Activated CD4-positive, alpha-beta T cell treated with anti-CD3 and anti-CD28 coated beads, Interleukin-2, amount 10 ng/mL, durations not matched to agents 7 days and 5 days (primary cell): ENCODE data around the gene ZNF385A. TPM values are rescaled to one million over a fixed set of nuclear protein-coding genes. Genes with fewer than 3 reads are reported as not detected.

Experiments used
- microRNA-seq: library from miRNA; unstranded; fragments of <30 nt; microRNA quantifications from one replicate; pipeline ENCODE4 v1.2.0, GENCODE V29; 2021; ENCODE audit warnings: borderline microRNAs expressed, borderline replicate concordance
- total RNA-seq, 2 experiments: library from RNA; stranded (reverse); gene quantifications; one replicate each; pipeline ENCODE4 v1.2.3, GENCODE V29; 2021

ZNF385A gene
- total RNA-seq, 2 experiments from 2014 or later = 0.48 to 1.3 TPM

Small RNA genes lying within 50 kb of the gene (microRNA-seq; reads per million reads assigned to microRNA genes)
- 148 reads per million, percentile 73 among the genes with 10 or more reads in this experiment for gene MIR148B

Other genes with a start within 250 kb of the ZNF385A start
- gene SMUG1, start 195.7 kb downstream of the ZNF385A start, total RNA-seq = 10 to 100 TPM; 24.3 to 27.8 TPM
- gene CBX5, start 104.6 kb downstream of the ZNF385A start, total RNA-seq = 100 to 1,000 TPM; 145 to 170 TPM
- 1,000 to 10,000 TPM; 1,432 to 1,554 TPM for gene HNRNPA1, start 104.0 kb downstream of the ZNF385A start, total RNA-seq
- gene NFE2, start 83.7 kb downstream of the ZNF385A start, total RNA-seq = not detected
- 100 to 1,000 TPM; 113 to 124 TPM for gene COPZ1, start 59.6 kb downstream of the ZNF385A start, total RNA-seq
- under 1 TPM; 0.15 to 0.33 TPM for gene GPR84, start 20.2 kb downstream of the ZNF385A start, total RNA-seq
- 10 to 100 TPM; 83.5 to 88.7 TPM for gene ITGA5, start 34.5 kb upstream of the ZNF385A start, total RNA-seq
- 10 to 100 TPM in 1 of 2 experiments, 1 to 10 TPM in 1; 8.5 to 10.8 TPM for gene GTSF1, start 88.9 kb upstream of the ZNF385A start, total RNA-seq
- gene NCKAP1L, start 113.0 kb upstream of the ZNF385A start, total RNA-seq = 100 to 1,000 TPM; 182 to 215 TPM
- gene PDE1B, start 164.9 kb upstream of the ZNF385A start, total RNA-seq = 10 to 100 TPM; 21.4 to 21.7 TPM
- not detected for gene PPP1R1A, start 203.9 kb upstream of the ZNF385A start, total RNA-seq